HCT116 (cell line): ENCODE results near the gene TFF1. TPM values are rescaled to one million over a fixed set of nuclear protein-coding genes. Genes with fewer than 3 reads are reported as not detected.

Source experiments
- ATAC-seq: fragments of 200-7000 bp; cut with Tn5 transposase; 2 replicates; pipeline ENCODE4 v1.9.1; 2020; ENCODE audit warnings: mild to moderate bottlenecking, moderate library complexity
- BruUV-seq: library from RNA; stranded (reverse); fragments of 400-500 nt; replicated peaks from 2 replicates; lab custom pipeline; 2021; lab: Mats Ljungman, UMichigan
- CTCF ChIA-PET: fragments of 300-600 bp; sonication (Branson Sonifier 250); formaldehyde crosslinking; loops from one replicate; lab custom pipeline; 2021; ENCODE audit warnings: antibody characterized with exemption; lab: Charles Lee
- POLR2A ChIA-PET: fragments of 300-600, 350-600 bp; sonication (Branson Sonifier 250); formaldehyde crosslinking; loops from one replicate; lab custom pipeline; 2021; ENCODE audit warnings: antibody characterized with exemption; lab: Charles Lee
- RAD21 ChIA-PET, 2 experiments: fragments of 300-600 bp; sonication (Branson Sonifier 250); formaldehyde crosslinking; loops; one replicate each; lab custom pipeline; 2023; ENCODE audit warnings: low total read pairs in 2 of 2; ENCODE audit not compliant: uncharacterized antibody in 2 of 2, unreplicated experiment in 2 of 2, low non-redundant PET in 1 of 2; lab: Charles Lee
- DNase-seq: peaks from one replicate; pipeline ENCODE4 v3.0.0-alpha.2; 2010; ENCODE audit warnings: low read depth, low spot score
- H2AFZ ChIP-seq: fragments of 200-600 bp; shearing (Covaris generic), sonication (generic); 2 replicates; pipeline ENCODE4 v1.6.1; 2017; ENCODE audit warnings: low read depth, mixed run types, mixed read lengths, antibody characterized with exemption, low read length; ENCODE audit not compliant: poor library complexity, severe bottlenecking
- H3K27ac ChIP-seq: 2 replicates; pipeline ENCODE4 v1.5.1; 2012; ENCODE audit warnings: low read depth, low read length
- H3K27me3 ChIP-seq: fragments of 200-600 bp; sonication (generic); 2 replicates; pipeline ENCODE4 v1.6.1; 2016; ENCODE audit warnings: mixed run types, low read length, mixed read lengths; ENCODE audit not compliant: insufficient read depth
- H3K36me3 ChIP-seq, 2 experiments: fragments of 200-500 bp in 1 of 2; fragments of 200-600 bp in 1 of 2; sonication (Bioruptor generic) in 1 of 2; sonication (generic) in 1 of 2; 2 replicates each; pipeline versions ENCODE4 v1.5.1 to v1.6.1; 2014 to 2016; ENCODE audit warnings: low read length in 2 of 2, inconsistent platforms in 1 of 2, mixed read lengths in 1 of 2, mixed run types in 1 of 2; ENCODE audit not compliant: insufficient read depth in 2 of 2, control insufficient read depth in 1 of 2
- H3K4me1 ChIP-seq, 2 experiments: fragments of 200-600 bp in 1 of 2; sonication (generic) in 1 of 2; 2 replicates each; pipeline versions ENCODE4 v1.5.1 to v1.6.1; 2012 to 2017; ENCODE audit warnings: low read length in 2 of 2, inconsistent platforms in 1 of 2, mild to moderate bottlenecking in 1 of 2, mixed read lengths in 1 of 2, mixed run types in 1 of 2, moderate library complexity in 1 of 2; ENCODE audit not compliant: insufficient read depth in 2 of 2, control insufficient read depth in 1 of 2
- H3K4me2 ChIP-seq: fragments of 200-600 bp; sonication (generic); 2 replicates; pipeline ENCODE4 v1.6.1; 2017; ENCODE audit warnings: mixed run types, low read length, mixed read lengths
- H3K4me3 ChIP-seq, 2 experiments: fragments of 200-600 bp in 1 of 2; sonication (generic) in 1 of 2; replicated peaks in 1 of 2; 2 replicates each; pipeline ENCODE4 v1.5.1; 2011 to 2016; ENCODE audit warnings: low read length in 2 of 2, control low read depth in 1 of 2, low read depth in 1 of 2, mild to moderate bottlenecking in 1 of 2, mixed read lengths in 1 of 2, mixed run types in 1 of 2
- H3K79me2 ChIP-seq: fragments of 200-600 bp; sonication (generic); 2 replicates; pipeline ENCODE4 v1.6.1; 2017; ENCODE audit warnings: mild to moderate bottlenecking, mixed run types, low read length, moderate library complexity, mixed read lengths; ENCODE audit not compliant: insufficient read depth
- H3K9ac ChIP-seq: fragments of 200-600 bp; sonication (generic); 2 replicates; pipeline ENCODE4 v1.6.1; 2016; ENCODE audit warnings: low read length, mixed read lengths
- H3K9me2 ChIP-seq: fragments of 200-600 bp; sonication (generic), shearing (Covaris generic); 2 replicates; pipeline ENCODE4 v1.6.1; 2017; ENCODE audit warnings: mixed run types, mild to moderate bottlenecking, moderate library complexity; ENCODE audit not compliant: insufficient read depth
- H3K9me3 ChIP-seq, 2 experiments: fragments of 200-500 bp in 1 of 2; fragments of 200-600 bp in 1 of 2; sonication (Bioruptor generic) in 1 of 2; sonication (generic) in 1 of 2; 2 replicates each; pipeline ENCODE4 v1.6.1; 2014 to 2017; ENCODE audit warnings: low read length in 2 of 2, mixed read lengths in 2 of 2, inconsistent platforms in 1 of 2, low read depth in 1 of 2, mild to moderate bottlenecking in 1 of 2, mixed run types in 1 of 2, moderate library complexity in 1 of 2; ENCODE audit not compliant: control insufficient read depth in 1 of 2, insufficient read depth in 1 of 2
- H4K20me1 ChIP-seq: fragments of 200-600 bp; sonication (generic), shearing (Covaris generic); 2 replicates; pipeline ENCODE4 v1.6.1; 2017; ENCODE audit warnings: mixed run types, mild to moderate bottlenecking, moderate library complexity; ENCODE audit not compliant: insufficient read depth
- ATF3 ChIP-seq: IDR thresholded peaks from 2 replicates; pipeline ENCODE4 v1.6.1; 2012
- CTCF ChIP-seq, 3 experiments: fragments of 200-600 bp in 1 of 3; sonication (generic) in 1 of 3; IDR thresholded peaks in 2 of 3; conservative IDR thresholded peaks in 1 of 3; 2 replicates each; pipeline ENCODE4 v1.5.1; 2012 to 2017; ENCODE audit warnings: low read depth in 2 of 3, low read length in 2 of 3, antibody characterized with exemption in 1 of 3, borderline replicate concordance in 1 of 3, control low read depth in 1 of 3, mild to moderate bottlenecking in 1 of 3, mixed read lengths in 1 of 3, mixed run types in 1 of 3, moderate library complexity in 1 of 3; ENCODE audit not compliant: insufficient read depth in 1 of 3
- FOSL1 ChIP-seq: IDR thresholded peaks from 2 replicates; pipeline ENCODE4 v1.6.1; 2012; ENCODE audit warnings: low read depth
- SIN3A ChIP-seq: IDR thresholded peaks from 2 replicates; pipeline ENCODE4 v1.6.1; 2012; ENCODE audit warnings: low read depth
- SP1 ChIP-seq: IDR thresholded peaks from 2 replicates; pipeline ENCODE4 v1.6.1; 2012; ENCODE audit warnings: low read depth
- SRF ChIP-seq: IDR thresholded peaks from 2 replicates; pipeline ENCODE4 v1.6.1; 2012; ENCODE audit warnings: low read depth
- TCF7L2 ChIP-seq: IDR thresholded peaks from 2 replicates; pipeline ENCODE4 v1.7.0; 2011; ENCODE audit warnings: borderline replicate concordance, inconsistent platforms; ENCODE audit not compliant: insufficient read depth, insufficient read length; ENCODE audit errors: extremely low read depth
- ZBTB33 ChIP-seq: IDR thresholded peaks from 2 replicates; pipeline ENCODE4 v1.6.1; 2011; ENCODE audit warnings: mild to moderate bottlenecking, low read length, moderate library complexity; ENCODE audit not compliant: insufficient replicate concordance; ENCODE audit errors: extremely low read depth
- intact Hi-C: fragments of 100-400 bp; cut with micrococcal nuclease; formaldehyde crosslinking; loops from 2 replicates; pipeline ENCODE4 v1.10.0; 2022
- total RNA-seq: library from RNA; stranded (reverse); gene quantifications from one replicate; pipeline ENCODE4 v1.2.1, GENCODE V29; 2021; ENCODE audit not compliant: unreplicated experiment

Gene TFF1
- total RNA-seq, 1 experiment from 2014 or later, result 0.61 TPM

DNA sequence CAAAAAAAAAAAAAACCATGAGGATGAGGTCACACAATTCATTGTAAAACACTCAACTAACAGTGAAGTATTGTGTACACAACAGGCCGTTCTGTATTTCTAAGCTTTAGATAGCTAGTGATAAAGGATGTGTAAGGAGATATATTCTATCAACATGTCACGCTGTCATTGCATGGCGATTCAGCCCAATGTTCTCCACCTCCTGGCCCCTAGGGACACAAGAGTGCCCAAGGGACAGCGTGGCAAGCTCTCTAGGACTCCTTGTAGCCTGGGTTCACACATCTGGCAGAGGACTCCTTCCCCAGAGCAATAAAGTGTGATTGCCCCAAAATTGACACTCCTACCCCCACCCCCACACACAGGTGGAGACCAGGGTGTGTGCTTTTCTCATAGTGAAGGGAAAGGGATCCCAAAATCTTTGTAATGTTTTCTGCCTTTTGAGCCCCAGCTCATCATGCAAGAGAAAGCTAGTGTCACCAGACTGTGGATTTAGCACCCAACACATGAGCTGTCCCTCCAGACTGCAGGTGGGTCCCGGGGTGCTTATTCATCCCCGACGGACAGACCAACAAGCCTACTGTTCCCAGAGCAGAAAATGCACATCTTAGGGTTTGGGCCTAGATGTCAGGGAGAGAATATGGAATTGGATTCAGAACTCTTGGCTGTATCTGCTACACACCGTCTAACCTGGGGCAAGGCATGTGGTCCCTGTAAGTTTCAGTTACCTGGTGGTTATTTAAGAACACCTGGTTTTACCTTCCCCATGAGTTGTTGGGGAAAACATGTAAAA, 18.0 kb upstream of the TFF1 start:
- RAD21 ChIA-PET, result no interaction called here
- H2AFZ ChIP-seq, result no peak overlapping the region
- H3K9me3 ChIP-seq, result peaks cover 4 to 5% of the 10 kb centered on the region in 2 experiments; a peak in 2 of 4 replicates
- no peaks in the 10 kb centered on the region for H3K36me3 ChIP-seq
- no peak for DNase-seq
- no peaks in the 10 kb centered on the region for H3K27me3 ChIP-seq
- H3K4me2 ChIP-seq, result no peak overlapping the region
- peaks cover 0 to 3% of the 10 kb centered on the region in 2 experiments; a peak in 1 of 4 replicates for H3K4me1 ChIP-seq
- intact Hi-C loops, result loop anchor here (10.0 kb wide), 1 partner anchor 150 kb away; no protein-coding TSS in a partner anchor
- no peak for ATAC-seq
- H3K27ac ChIP-seq, result no peak overlapping the region
- POLR2A ChIA-PET, result no interaction called here
- no peaks in the 10 kb centered on the region for H3K79me2 ChIP-seq
- no TSS peak for BruUV-seq
- H4K20me1 ChIP-seq, result no peaks in the 10 kb centered on the region
- no peak overlapping the region for H3K9ac ChIP-seq
- TF ChIP-seq ZBTB33 (no peak), FOSL1 (no peak), SP1 (no peak), SRF (no peak), TCF7L2 (no peak), SIN3A (no peak), CTCF (IDR thresholded peaks at IDR 0.05 in 2 of 3, conservative IDR thresholded peaks at IDR 0.05 in 1 of 3; ENCODE audit: borderline replicate concordance in 1 of 3, insufficient read depth in 1 of 3, low read depth in 2 of 3, low read length in 2 of 3) (no peak), ATF3 (no peak)
- CTCF ChIA-PET, result no interaction called here
- H3K9me2 ChIP-seq, result no peaks in the 10 kb centered on the region
- H3K4me3 ChIP-seq, result no peak overlapping the region
